ENCODE measurements around the gene INTS6. TPM values are rescaled to one million over a fixed set of nuclear protein-coding genes. Genes with fewer than 3 reads are reported as not detected.

The INTS6 gene
- total RNA-seq, 3 donors from 2014 or later (not counting 1 experiment from before 2014, with no cell fraction given): 89.2 to 142 (median 110) TPM

- ATAC-seq (no peak), DNase-seq (no peak)
- no peaks in the 10 kb centered on the region for H3K9me3 ChIP-seq (ENCODE audit: control insufficient read depth, insufficient read depth, low read length)
- TF ChIP-seq CTCF (IDR thresholded peaks at IDR 0.05): no peak
- H3K27me3 ChIP-seq (ENCODE audit: control insufficient read depth, insufficient read depth, low read length): no peaks in the 10 kb centered on the region
- WGBS (ENCODE audit: insufficient coverage): 98% methylated on average over 15 of the region's 15 CpGs
- Mint-ChIP-seq H3K4me3 (no peak overlapping the region), H3K9me3 (no peaks in the 10 kb centered on the region), H3K27ac (no peak overlapping the region), H3K36me3 (peaks cover 7% of the 10 kb centered on the region), H3K4me1 (peaks cover 23 to 32% of the 10 kb centered on the region in 2 donors), H3K27me3 (ENCODE audit: low read depth in 2 of 2) (no peaks in the 10 kb centered on the region)
- H3K4me1 ChIP-seq (ENCODE audit: control insufficient read depth, insufficient read depth, low read length): peaks cover 9% of the 10 kb centered on the region
- H3K27ac ChIP-seq (ENCODE audit: low read length): no peak overlapping the region
- H3K36me3 ChIP-seq (ENCODE audit: control insufficient read depth, insufficient read depth, low read length): no peaks in the 10 kb centered on the region
- H3K4me3 ChIP-seq (ENCODE audit: low read length): no peak overlapping the region
- intact Hi-C loops (cut with micrococcal nuclease): loop anchor here (10.0 kb wide), 1 partner anchor 738 kb away; no protein-coding TSS in a partner anchor
Measured at GRCh38 chr13:51457086-51457815, 4.4 kb upstream of the INTS6 start.

GRCh38 chr13:51456510-51456909, 3.7 kb upstream of the INTS6 start:
- TF ChIP-seq CTCF (IDR thresholded peaks at IDR 0.05): no peak
- H3K4me1 ChIP-seq (ENCODE audit: control insufficient read depth, insufficient read depth, low read length): peaks cover 9% of the 10 kb centered on the region
- no peak for DNase-seq
- no peaks in the 10 kb centered on the region for H3K36me3 ChIP-seq (ENCODE audit: control insufficient read depth, insufficient read depth, low read length)
- intact Hi-C loops (cut with micrococcal nuclease): loop anchor here (10.0 kb wide), 1 partner anchor 738 kb away; no protein-coding TSS in a partner anchor
- Mint-ChIP-seq H3K27ac (no peak overlapping the region), H3K27me3 (ENCODE audit: low read depth in 2 of 2) (no peaks in the 10 kb centered on the region), H3K4me3 (no peak overlapping the region), H3K36me3 (peaks cover 7% of the 10 kb centered on the region), H3K9me3 (no peaks in the 10 kb centered on the region), H3K4me1 (peaks cover 23 to 32% of the 10 kb centered on the region in 2 donors)
- no peak overlapping the region for H3K4me3 ChIP-seq (ENCODE audit: low read length)
- no peaks in the 10 kb centered on the region for H3K27me3 ChIP-seq (ENCODE audit: control insufficient read depth, insufficient read depth, low read length)
- no peaks in the 10 kb centered on the region for H3K9me3 ChIP-seq (ENCODE audit: control insufficient read depth, insufficient read depth, low read length)
- no peak overlapping the region for H3K27ac ChIP-seq (ENCODE audit: low read length)
- ATAC-seq: no peak
- 99% methylated on average over 13 of the region's 13 CpGs for WGBS (ENCODE audit: insufficient coverage)

GRCh38 chr13:51455532-51455931, 2.7 kb upstream of the INTS6 start:
- Histone ChIP-seq H3K4me1 (ENCODE audit: control insufficient read depth, insufficient read depth, low read length) (peaks cover 9% of the 10 kb centered on the region), H3K9me3 (ENCODE audit: control insufficient read depth, insufficient read depth, low read length) (no peaks in the 10 kb centered on the region), H3K36me3 (ENCODE audit: control insufficient read depth, insufficient read depth, low read length) (peaks cover 3% of the 10 kb centered on the region), H3K27me3 (ENCODE audit: control insufficient read depth, insufficient read depth, low read length) (no peaks in the 10 kb centered on the region), H3K27ac (ENCODE audit: low read length) (no peak overlapping the region), H3K4me3 (ENCODE audit: low read length) (no peak overlapping the region)
- no peak for DNase-seq
- no peaks in the 10 kb centered on the region for H3K9me3 Mint-ChIP-seq
- peaks cover 26 to 38% of the 10 kb centered on the region in 2 donors for H3K4me1 Mint-ChIP-seq
- 96% methylated on average over 9 of the region's 9 CpGs for WGBS (ENCODE audit: insufficient coverage)
- TF ChIP-seq CTCF (IDR thresholded peaks at IDR 0.05): no peak
- H3K27ac Mint-ChIP-seq: no peak overlapping the region
- H3K4me3 Mint-ChIP-seq: no peak overlapping the region
- H3K36me3 Mint-ChIP-seq: peaks cover 7% of the 10 kb centered on the region
- intact Hi-C loops (cut with micrococcal nuclease): loop anchor here (10.0 kb wide), 1 partner anchor 739 kb away; no protein-coding TSS in a partner anchor
- no peaks in the 10 kb centered on the region for H3K27me3 Mint-ChIP-seq (ENCODE audit: low read depth in 2 of 2)
- no peak for ATAC-seq
